Tibial artery (tissue), 4 donors: ENCODE measurements around the gene ATRN.

ENCODE experiments used
- DNase-seq, 2 donors: peaks; one replicate each; pipeline ENCODE4 v3.0.0-alpha.2; 2019
- H3K27ac ChIP-seq, 2 donors: fragments of 200-600 bp; sonication (generic) in 1 of 2; 1 replicate in 1 of 2; 2 replicates in 1 of 2; pipeline ENCODE4 v1.5.1; 2018 to 2019; ENCODE audit warnings: mild to moderate bottlenecking in 1 of 2
- H3K27me3 ChIP-seq, 2 donors: fragments of 200-600 bp; sonication (generic) in 1 of 2; one replicate each; pipeline versions ENCODE4 v1.5.1 to v1.6.0; 2016 to 2019
- H3K36me3 ChIP-seq, 3 donors: fragments of 200-600 bp; sonication (generic) in 2 of 3; one replicate each; pipeline ENCODE4 v1.5.1; 2016 to 2019; ENCODE audit warnings: mild to moderate bottlenecking in 2 of 3
- H3K4me1 ChIP-seq, 4 donors: fragments of 200-600 bp; sonication (generic) in 2 of 4; 1 replicate in 3 of 4; 2 replicates in 1 of 4; pipeline ENCODE4 v1.5.1; 2016 to 2019
- H3K4me3 ChIP-seq, 2 donors: fragments of 200-600 bp; sonication (generic) in 1 of 2; 1 replicate in 1 of 2; 2 replicates in 1 of 2; pipeline ENCODE4 v1.5.1; 2018 to 2019; ENCODE audit warnings: mild to moderate bottlenecking in 2 of 2
- H3K9me3 ChIP-seq, 3 donors: fragments of 200-600 bp; sonication (generic) in 1 of 3; one replicate each; pipeline ENCODE4 v1.5.1; 2016 to 2019
- intact Hi-C: fragments of 100-400 bp; cut with DNase I; formaldehyde crosslinking; loops from one replicate; pipeline ENCODE4 v1.15.0; 2023; ENCODE audit warnings: low total_unique reads
- TF ChIP-seq, protein P1 (sequence below), 2 experiments: fragments of 200-600 bp in 1 of 2; fragments of 450-650 bp in 1 of 2; IDR thresholded peaks; one replicate each; pipeline ENCODE4 v1.5.1; 2017 to 2019; ENCODE audit warnings: antibody characterized with exemption in 2 of 2, mild to moderate bottlenecking in 1 of 2, moderate library complexity in 1 of 2

The ATRN gene

DNA sequence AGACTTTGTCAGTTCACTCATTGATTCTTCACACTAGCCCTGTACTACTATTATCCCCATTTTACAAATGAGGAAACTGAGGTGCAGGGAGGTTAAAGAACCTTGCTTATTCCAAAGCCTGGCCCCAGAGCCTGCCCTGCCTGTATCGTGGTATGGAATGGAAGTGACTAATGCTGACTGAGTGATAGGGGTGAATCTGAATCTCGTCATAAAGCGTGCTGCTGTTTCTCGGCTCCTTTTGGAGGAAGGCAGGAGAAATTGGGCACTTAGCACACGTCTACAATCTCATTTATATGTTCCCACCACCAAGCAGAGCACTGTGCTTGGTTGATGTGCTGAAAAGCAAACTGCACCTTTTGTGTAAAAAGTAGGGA, 175.2 kb downstream of the ATRN start:
- no peaks in the 10 kb centered on the region for H3K4me1 ChIP-seq
- intact Hi-C loops, result no loop called here
- no peak overlapping the region for H3K4me3 ChIP-seq
- TF ChIP-seq, protein P1, sequence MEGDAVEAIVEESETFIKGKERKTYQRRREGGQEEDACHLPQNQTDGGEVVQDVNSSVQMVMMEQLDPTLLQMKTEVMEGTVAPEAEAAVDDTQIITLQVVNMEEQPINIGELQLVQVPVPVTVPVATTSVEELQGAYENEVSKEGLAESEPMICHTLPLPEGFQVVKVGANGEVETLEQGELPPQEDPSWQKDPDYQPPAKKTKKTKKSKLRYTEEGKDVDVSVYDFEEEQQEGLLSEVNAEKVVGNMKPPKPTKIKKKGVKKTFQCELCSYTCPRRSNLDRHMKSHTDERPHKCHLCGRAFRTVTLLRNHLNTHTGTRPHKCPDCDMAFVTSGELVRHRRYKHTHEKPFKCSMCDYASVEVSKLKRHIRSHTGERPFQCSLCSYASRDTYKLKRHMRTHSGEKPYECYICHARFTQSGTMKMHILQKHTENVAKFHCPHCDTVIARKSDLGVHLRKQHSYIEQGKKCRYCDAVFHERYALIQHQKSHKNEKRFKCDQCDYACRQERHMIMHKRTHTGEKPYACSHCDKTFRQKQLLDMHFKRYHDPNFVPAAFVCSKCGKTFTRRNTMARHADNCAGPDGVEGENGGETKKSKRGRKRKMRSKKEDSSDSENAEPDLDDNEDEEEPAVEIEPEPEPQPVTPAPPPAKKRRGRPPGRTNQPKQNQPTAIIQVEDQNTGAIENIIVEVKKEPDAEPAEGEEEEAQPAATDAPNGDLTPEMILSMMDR (IDR thresholded peaks at IDR 0.05), result no peak
- peaks cover 33 to 85% (median 50%) of the 10 kb centered on the region in 3 donors for H3K36me3 ChIP-seq
- H3K27me3 ChIP-seq, result no peaks in the 10 kb centered on the region
- H3K9me3 ChIP-seq, result no peaks in the 10 kb centered on the region
- no peak for DNase-seq
- no peak overlapping the region for H3K27ac ChIP-seq

GRCh38 chr20:3646651-3647050, 175.8 kb downstream of the ATRN start:
- no peak overlapping the region for H3K4me3 ChIP-seq
- H3K4me1 ChIP-seq, result no peaks in the 10 kb centered on the region
- no peaks in the 10 kb centered on the region for H3K27me3 ChIP-seq
- intact Hi-C loops, result no loop called here
- TF ChIP-seq, protein P1 (IDR thresholded peaks at IDR 0.05), result no peak
- no peaks in the 10 kb centered on the region for H3K9me3 ChIP-seq
- DNase-seq, result no peak
- no peak overlapping the region for H3K27ac ChIP-seq
- H3K36me3 ChIP-seq, result peaks cover 33 to 91% (median 50%) of the 10 kb centered on the region in 3 donors

- TF ChIP-seq, protein P1 (IDR thresholded peaks at IDR 0.05), result no peak
- no peaks in the 10 kb centered on the region for H3K4me1 ChIP-seq
- peaks cover 33 to 93% (median 50%) of the 10 kb centered on the region in 3 donors for H3K36me3 ChIP-seq
- H3K4me3 ChIP-seq, result no peak overlapping the region
- no peaks in the 10 kb centered on the region for H3K27me3 ChIP-seq
- intact Hi-C loops, result no loop called here
- H3K27ac ChIP-seq, result no peak overlapping the region
- H3K9me3 ChIP-seq, result no peaks in the 10 kb centered on the region
- DNase-seq, result no peak
Observed at GRCh38 chr20:3647473-3647872, 176.7 kb downstream of the ATRN start.

GRCh38 chr20:3648951-3649350, 178.1 kb downstream of the ATRN start:
- TF ChIP-seq, protein P1 (IDR thresholded peaks at IDR 0.05), result no peak
- peaks cover 27 to 78% (median 50%) of the 10 kb centered on the region in 3 donors for H3K36me3 ChIP-seq
- no peak overlapping the region for H3K4me3 ChIP-seq
- no peaks in the 10 kb centered on the region for H3K4me1 ChIP-seq
- no peaks in the 10 kb centered on the region for H3K27me3 ChIP-seq
- DNase-seq, result no peak
- intact Hi-C loops, result no loop called here
- no peak overlapping the region for H3K27ac ChIP-seq
- H3K9me3 ChIP-seq, result peaks cover 0 to 5% (median 0%) of the 10 kb centered on the region in 3 donors

DNA sequence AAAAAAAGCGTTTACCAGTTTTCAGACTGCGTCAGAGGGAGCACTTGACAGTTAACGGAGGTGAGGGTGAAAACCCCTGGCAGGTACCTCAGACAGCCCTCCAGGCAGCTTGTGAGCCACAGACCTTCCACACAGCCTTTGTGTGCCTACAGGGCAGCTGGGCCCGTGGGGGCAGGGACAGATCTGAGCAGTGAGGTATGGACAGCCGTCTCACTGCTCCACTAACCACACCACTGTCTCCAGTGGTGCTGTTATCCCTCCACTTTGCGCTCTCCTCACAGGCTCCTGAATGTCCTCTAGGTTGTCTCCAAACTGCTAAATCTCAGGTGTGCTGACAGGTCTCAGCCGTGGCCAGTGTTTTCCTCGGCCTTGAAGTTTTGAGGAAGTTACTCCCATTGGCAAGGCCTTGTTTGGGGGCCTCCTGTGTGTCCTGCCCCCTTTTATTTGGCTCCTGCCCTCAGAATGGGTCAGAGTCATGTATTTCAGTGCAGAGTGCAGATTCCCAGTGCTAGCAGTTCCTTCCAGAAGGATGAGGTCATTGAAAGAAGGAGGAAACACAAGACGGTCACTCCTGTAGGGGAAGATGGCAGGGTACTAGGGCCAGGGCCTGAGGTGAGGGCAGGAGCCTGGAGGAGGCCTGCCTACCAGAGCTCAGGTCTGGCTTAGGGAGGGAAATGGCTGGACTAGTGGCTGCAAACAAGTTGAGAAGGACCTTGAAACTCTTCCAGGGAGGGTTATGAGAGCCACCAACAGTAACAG, 180.6 kb downstream of the ATRN start:
- H3K4me3 ChIP-seq, result no peak overlapping the region
- intact Hi-C loops, result no loop called here
- peaks cover 11 to 54% (median 29%) of the 10 kb centered on the region in 3 donors for H3K36me3 ChIP-seq
- H3K9me3 ChIP-seq, result peaks cover 0 to 5% (median 0%) of the 10 kb centered on the region in 3 donors
- TF ChIP-seq, protein P1 (IDR thresholded peaks at IDR 0.05), result no peak
- DNase-seq, result no peak
- no peak overlapping the region for H3K27ac ChIP-seq
- H3K27me3 ChIP-seq, result no peaks in the 10 kb centered on the region
- no peaks in the 10 kb centered on the region for H3K4me1 ChIP-seq
